SU-DHL-6 (cell line): ENCODE measurements around the gene HAPLN2.

ENCODE experiments used
- EZH2phosphoT487 ChIP-seq: fragments of 200-600 bp; sonication (generic), shearing (Covaris generic); conservative IDR thresholded peaks from 2 replicates; pipeline ENCODE4 v1.6.1; 2018; ENCODE audit warnings: mild to moderate bottlenecking, antibody characterized with exemption, low read length, moderate library complexity, mixed read lengths
- TF ChIP-seq, protein P1 (sequence below): fragments of 200-600 bp; sonication (generic); IDR thresholded peaks from one replicate; pipeline ENCODE4 v1.5.1; 2017; ENCODE audit warnings: antibody characterized with exemption, mild to moderate bottlenecking, low read length, moderate library complexity; ENCODE audit not compliant: insufficient read depth, poor library complexity, severe bottlenecking

GRCh38 chr1:156646738-156647211 is 27.6 kb downstream of the HAPLN2 start:
- TF ChIP-seq, protein P1, sequence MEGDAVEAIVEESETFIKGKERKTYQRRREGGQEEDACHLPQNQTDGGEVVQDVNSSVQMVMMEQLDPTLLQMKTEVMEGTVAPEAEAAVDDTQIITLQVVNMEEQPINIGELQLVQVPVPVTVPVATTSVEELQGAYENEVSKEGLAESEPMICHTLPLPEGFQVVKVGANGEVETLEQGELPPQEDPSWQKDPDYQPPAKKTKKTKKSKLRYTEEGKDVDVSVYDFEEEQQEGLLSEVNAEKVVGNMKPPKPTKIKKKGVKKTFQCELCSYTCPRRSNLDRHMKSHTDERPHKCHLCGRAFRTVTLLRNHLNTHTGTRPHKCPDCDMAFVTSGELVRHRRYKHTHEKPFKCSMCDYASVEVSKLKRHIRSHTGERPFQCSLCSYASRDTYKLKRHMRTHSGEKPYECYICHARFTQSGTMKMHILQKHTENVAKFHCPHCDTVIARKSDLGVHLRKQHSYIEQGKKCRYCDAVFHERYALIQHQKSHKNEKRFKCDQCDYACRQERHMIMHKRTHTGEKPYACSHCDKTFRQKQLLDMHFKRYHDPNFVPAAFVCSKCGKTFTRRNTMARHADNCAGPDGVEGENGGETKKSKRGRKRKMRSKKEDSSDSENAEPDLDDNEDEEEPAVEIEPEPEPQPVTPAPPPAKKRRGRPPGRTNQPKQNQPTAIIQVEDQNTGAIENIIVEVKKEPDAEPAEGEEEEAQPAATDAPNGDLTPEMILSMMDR: no peak
- TF ChIP-seq EZH2phosphoT487: no peak
